K562 (cell line): ENCODE results near the gene PCDH7. TPM values are rescaled to one million over a fixed set of nuclear protein-coding genes. Genes with fewer than 3 reads are reported as not detected.

Experiments used
- ATAC-seq: fragments of 200-7000 bp; cut with Tn5 transposase; 3 replicates; pipeline ENCODE4 v1.9.1; 2020; ENCODE audit warnings: moderate library complexity
- Bru-seq: library from RNA; stranded (reverse); fragments of 400-500 nt; gene quantifications from one replicate; lab custom pipeline; 2021; lab: Mats Ljungman, UMichigan
- BruChase-seq, 2 experiments: library from RNA; stranded (reverse); fragments of 400-500 nt; gene quantifications; one replicate each; lab custom pipeline; 2021; lab: Mats Ljungman, UMichigan
- BruUV-seq: library from RNA; stranded (reverse); fragments of 400-500 nt; replicated peaks from 2 replicates; lab custom pipeline; 2021; lab: Mats Ljungman, UMichigan
- CTCF ChIA-PET: fragments of 300-600 bp; formaldehyde crosslinking; extraction: SDS; loops from one replicate; lab custom pipeline; 2021; ENCODE audit warnings: low intra/inter-chr PET ratio; lab: Yijun Ruan, JAX
- POLR2A ChIA-PET: fragments of 300-600, 350-650 bp; sonication (Branson Sonifier 250); formaldehyde crosslinking; extraction: SDS; loops from one replicate; lab custom pipeline; 2021; ENCODE audit warnings: antibody characterized with exemption, inconsistent platforms; lab: Yijun Ruan, JAX
- DNase-seq, 4 experiments: peaks; one replicate each; pipeline versions ENCODE4 v3.0.0 to v3.0.0-alpha.2; 2011 to 2018; ENCODE audit warnings: low spot score in 3 of 4, mixed read lengths in 3 of 4; ENCODE audit errors: extremely low read depth in 1 of 4
- FAIRE-seq: peaks from 2 replicates; lab custom pipeline; 2011; peaks lifted over from hg19 to GRCh38; lab: Jason Lieb, UNC
- H2AFZ ChIP-seq: 2 replicates; pipeline ENCODE4 v1.6.0; 2011; ENCODE audit warnings: low read depth, low read length, control low read depth, inconsistent platforms
- H3K27ac ChIP-seq: fragments of 200-600 bp; 3 replicates; pipeline ENCODE4 v1.8.0; 2011; ENCODE audit warnings: low read depth, mild to moderate bottlenecking, control low read depth, inconsistent platforms, low read length, moderate library complexity, mixed read lengths; ENCODE audit errors: extremely low read depth
- H3K27me3 ChIP-seq, 2 experiments: fragments of 300-600 bp in 1 of 2; 2 replicates in 1 of 2; 3 replicates in 1 of 2; pipeline versions ENCODE4 v1.6.0 to v1.8.0; 2011; ENCODE audit warnings: inconsistent platforms in 2 of 2, low read length in 2 of 2, mild to moderate bottlenecking in 1 of 2, mixed read lengths in 1 of 2, moderate library complexity in 1 of 2; ENCODE audit not compliant: control insufficient read depth in 2 of 2, insufficient read depth in 2 of 2
- H3K36me3 ChIP-seq: fragments of 300-600 bp; 3 replicates; pipeline ENCODE4 v1.8.0; 2011; ENCODE audit warnings: mild to moderate bottlenecking, low read length, inconsistent platforms; ENCODE audit not compliant: control insufficient read depth, insufficient read depth
- H3K4me1 ChIP-seq, 2 experiments: fragments of 200-600 bp in 1 of 2; replicated peaks in 1 of 2; 2 replicates in 1 of 2; 3 replicates in 1 of 2; pipeline versions ENCODE4 v1.5.1 to v1.8.0; 2011; ENCODE audit warnings: inconsistent platforms in 2 of 2, low read length in 2 of 2, mild to moderate bottlenecking in 1 of 2, mixed read lengths in 1 of 2, moderate library complexity in 1 of 2; ENCODE audit not compliant: control insufficient read depth in 2 of 2, insufficient read depth in 2 of 2
- H3K4me2 ChIP-seq: 2 replicates; pipeline ENCODE4 v1.6.1; 2011; ENCODE audit warnings: low read length, control low read depth, inconsistent platforms, mixed read lengths; ENCODE audit not compliant: insufficient read depth
- H3K4me3 ChIP-seq: fragments of 200-600 bp; sonication (generic), shearing (Covaris generic); 2 replicates; pipeline ENCODE4 v1.5.1; 2016; ENCODE audit warnings: control low read depth, inconsistent platforms
- H3K79me2 ChIP-seq: fragments of 200-600 bp; 3 replicates; pipeline ENCODE4 v1.8.0; 2011; ENCODE audit warnings: low read length, inconsistent platforms; ENCODE audit not compliant: control insufficient read depth, insufficient read depth
- H3K9ac ChIP-seq, 2 experiments: 2 replicates each; pipeline versions ENCODE4 v1.6.0 to v1.6.1; 2011; ENCODE audit warnings: low read depth in 2 of 2, low read length in 2 of 2, control low read depth in 1 of 2, inconsistent platforms in 1 of 2, mild to moderate bottlenecking in 1 of 2, mixed read lengths in 1 of 2; ENCODE audit not compliant: insufficient read depth in 1 of 2
- H3K9me1 ChIP-seq: one replicate; pipeline ENCODE4 v1.6.0; 2011; ENCODE audit warnings: inconsistent platforms, mild to moderate bottlenecking, low read length, moderate library complexity; ENCODE audit not compliant: control insufficient read depth, insufficient read depth
- H3K9me3 ChIP-seq: replicated peaks from 2 replicates; pipeline ENCODE4 v1.5.1; 2011; ENCODE audit warnings: low read depth, low read length, inconsistent platforms; ENCODE audit not compliant: control insufficient read depth, insufficient read depth
- H4K20me1 ChIP-seq: replicated peaks from 2 replicates; pipeline ENCODE4 v1.6.1; 2011; ENCODE audit warnings: low read length, inconsistent platforms, mixed read lengths; ENCODE audit not compliant: control insufficient read depth, insufficient read depth
- ARID3A ChIP-seq: IDR thresholded peaks from 2 replicates; pipeline ENCODE4 v1.6.1; 2012; ENCODE audit warnings: low read depth, low read length, improper control_type of control experiment, borderline replicate concordance
- FIP1L1 ChIP-seq: fragments of 200-400 bp; formaldehyde crosslinking; IDR thresholded peaks from 2 replicates; pipeline ENCODE4 v1.6.1; 2018; ENCODE audit warnings: mild to moderate bottlenecking, low read depth, low read length; ENCODE audit not compliant: poor library complexity, severe bottlenecking
- MAFK ChIP-seq: IDR thresholded peaks from 2 replicates; pipeline ENCODE4 v1.6.1; 2011; ENCODE audit warnings: low read length, improper control_type of control experiment
- SMAD3 ChIP-seq: fragments of 450-650 bp; formaldehyde crosslinking; conservative IDR thresholded peaks from 2 replicates; pipeline ENCODE4 v1.4.0; 2020; ENCODE audit warnings: mild to moderate bottlenecking
- THAP12 ChIP-seq: fragments of 250-450 bp; sonication (Bioruptor Pico); IDR thresholded peaks from 2 replicates; pipeline ENCODE4 v1.9.0; 2021; ENCODE audit warnings: mild to moderate bottlenecking, inconsistent platforms
- ZNF586 ChIP-seq: fragments of 450-650 bp; formaldehyde crosslinking; conservative IDR thresholded peaks from 2 replicates; pipeline ENCODE4 v1.4.0; 2020; ENCODE audit warnings: mild to moderate bottlenecking, moderate library complexity
- WGBS: fragments of 100-300 bp; shearing (Covaris generic); methylation state at CpG from one replicate; pipeline ENCODE4 v1.1.6; 2016; ENCODE audit warnings: low coverage, mixed read lengths; ENCODE audit not compliant: insufficient coverage; ENCODE audit errors: missing lambda C conversion rate; 5-methylcytosine and 5-hydroxymethylcytosine counted together
- in situ Hi-C: fragments of 300-500 bp; cut with MboI; formaldehyde crosslinking; loops from 4 replicates; pipeline ENCODE4 v1.15.0; 2018; ENCODE audit warnings: inconsistent platforms, mixed read lengths
- intact Hi-C: fragments of 100-400 bp; cut with micrococcal nuclease; formaldehyde crosslinking; loops from 2 replicates; pipeline ENCODE4 v1.14.2; 2022
- long read RNA-seq, 3 experiments: library from polyadenylated mRNA in 2 of 3; library from RNA in 1 of 3; unstranded in 2 of 3; stranded (forward) in 1 of 3; transcript quantifications; one replicate each; pipeline ENCODE4 v2.0.0, GENCODE V29; 2019 to 2022
- polyA minus RNA-seq, 3 experiments: library from RNA; depleted of rRNA, polyadenylated mRNA; stranded (reverse); fragments of >200 nt; gene quantifications; 2 replicates each; pipeline ENCODE4 v1.2.3, GENCODE V29; 2011
- polyA plus RNA-seq, 8 experiments: library from polyadenylated mRNA; depleted of rRNA in 4 of 8; stranded (reverse) in 5 of 8; unstranded in 3 of 8; fragments of >200 nt; fragmentation: Nextera tagmentation in 2 of 8; fragmentation: Illumina TruSeq in 1 of 8; extraction: Ambion mirVana in 2 of 8; extraction: Trizol in 1 of 8; gene quantifications; 2 replicates each; pipeline versions ENCODE4 v1.2.1 to v1.2.3, GENCODE V29; 2011 to 2014; ENCODE audit warnings: inconsistent platforms in 1 of 8, missing spikeins in 1 of 8
- total RNA-seq, 7 experiments: library from RNA; depleted of rRNA in 6 of 7; stranded (reverse); fragments of >200 nt in 6 of 7; fragmentation: Illumina TruSeq in 2 of 7; extraction: Trizol in 2 of 7; gene quantifications; 2 replicates each; pipeline versions ENCODE4 v1.2.1 to v1.2.3, GENCODE V29; 2011 to 2021; ENCODE audit warnings: low replicate concordance in 1 of 7

Gene PCDH7
- total RNA-seq (2011; cell fraction: chromatin; rRNA removed; ENCODE audit: low replicate concordance), result not detected in 2 replicates
- total RNA-seq (2011; cell fraction: nucleolus; rRNA removed), result not detected in 2 replicates
- not detected in 2 replicates for total RNA-seq (2011; cell fraction: nucleoplasm; rRNA removed)
- not detected in 2 replicates for total RNA-seq (2014; rRNA removed)
- total RNA-seq (2014; rRNA removed; fragmentation: Illumina TruSeq; extraction: Trizol), result not detected in 2 replicates
- total RNA-seq (2015; rRNA removed; fragmentation: Illumina TruSeq; extraction: Trizol), result not detected in 2 replicates
- total RNA-seq (2021), result 0.04 TPM in 1 of 2 replicates, not detected in the other
- not detected in 2 replicates for polyA plus RNA-seq (2011; rRNA removed)
- 0.03 TPM in 1 of 2 replicates, not detected in the other for polyA plus RNA-seq (2011; cell fraction: cytosol; rRNA removed)
- 0.03 and 0.06 TPM in 2 replicates for polyA plus RNA-seq (2011; cell fraction: nucleus; rRNA removed)
- polyA plus RNA-seq (2012), result not detected in 2 replicates
- polyA plus RNA-seq (2014; fragmentation: Illumina TruSeq; extraction: Trizol), result not detected in 2 replicates
- polyA plus RNA-seq (2014; fragmentation: Nextera tagmentation; extraction: Ambion mirVana), result not detected
- not detected in 2 replicates for polyA plus RNA-seq (2014; rRNA removed)
- polyA minus RNA-seq (2011; rRNA and poly(A)+ RNA removed), result 0.04 and 0.12 TPM in 2 replicates
- polyA minus RNA-seq (2011; cell fraction: cytosol; rRNA and poly(A)+ RNA removed), result not detected in 2 replicates
- polyA minus RNA-seq (2011; cell fraction: nucleus; rRNA and poly(A)+ RNA removed), result 0.13 and 0.22 TPM in 2 replicates
- not detected for Bru-seq, nascent RNA
- BruChase-seq, experiment 1, labeled RNA remaining after a 2-hour chase, result not detected
- not detected for BruChase-seq, experiment 2, labeled RNA remaining after a 6-hour chase
- long read RNA-seq, experiment 1, result 0 reads
- long read RNA-seq, experiment 2, result 0 reads
- long read RNA-seq, experiment 3, result 0 reads

- intact Hi-C loops, result no loop called here
- 6% methylated on average over 26 of the region's 44 CpGs for WGBS
- Histone ChIP-seq H3K9me3 (no peaks in the 10 kb centered on the region), H4K20me1 (no peaks in the 10 kb centered on the region), H3K4me3 (no peak within 1 kb of the TSS), H2AFZ (no peak within 1 kb of the TSS), H3K27me3 (no peaks in the 10 kb centered on the region), H3K27ac (no peak within 1 kb of the TSS), H3K9me1 (no peaks in the 10 kb centered on the region), H3K4me1 (no peaks in the 10 kb centered on the region), H3K9ac (no peak within 1 kb of the TSS), H3K36me3 (no peaks in the 10 kb centered on the region), H3K4me2 (no peak within 1 kb of the TSS), H3K79me2 (no peaks in the 10 kb centered on the region)
- in situ Hi-C loops, result no loop called here
- POLR2A ChIA-PET, result interaction anchor here (0.6 kb wide), 1 partner anchor 896 kb away, joined by 3 read pairs; no protein-coding TSS in a partner anchor
- no peak for ATAC-seq
- DNase-seq, result no peak
- no peak for FAIRE-seq
- CTCF ChIA-PET, result no interaction called here
- BruUV-seq, result no TSS peak
- TF ChIP-seq THAP12 (CRISPR knock-in tag) (no peak), FIP1L1 (no peak), ARID3A (no peak), ZNF586 (CRISPR knock-in tag) (no peak), SMAD3 (CRISPR knock-in tag) (no peak), MAFK (no peak)
Measured at GRCh38 chr4:30720021-30720660, at the start of gene PCDH7. PCDH7 (plus strand) TSS chr4:30720369; CDS start chr4:30721423, 1,054 bp downstream.
